ENCODE measurements around the gene EIF3CL.
A peak's percentile ranks its signal among the peaks of the same experiment; 100 is the strongest.
"Not testable (repeated sequence)": the region's sequence is repeated elsewhere in the genome, so short reads cannot be mapped to it uniquely, and the experiment has no call there.

Gene EIF3CL

GRCh38 chr16:28367926-28368325, 35.7 kb downstream of the EIF3CL start:
- not testable (repeated sequence) for H3K4me3 ChIP-seq (ENCODE audit: low read depth, low read length)
- DNase-seq (ENCODE audit: low read depth) = peak; percentile 0

DNA sequence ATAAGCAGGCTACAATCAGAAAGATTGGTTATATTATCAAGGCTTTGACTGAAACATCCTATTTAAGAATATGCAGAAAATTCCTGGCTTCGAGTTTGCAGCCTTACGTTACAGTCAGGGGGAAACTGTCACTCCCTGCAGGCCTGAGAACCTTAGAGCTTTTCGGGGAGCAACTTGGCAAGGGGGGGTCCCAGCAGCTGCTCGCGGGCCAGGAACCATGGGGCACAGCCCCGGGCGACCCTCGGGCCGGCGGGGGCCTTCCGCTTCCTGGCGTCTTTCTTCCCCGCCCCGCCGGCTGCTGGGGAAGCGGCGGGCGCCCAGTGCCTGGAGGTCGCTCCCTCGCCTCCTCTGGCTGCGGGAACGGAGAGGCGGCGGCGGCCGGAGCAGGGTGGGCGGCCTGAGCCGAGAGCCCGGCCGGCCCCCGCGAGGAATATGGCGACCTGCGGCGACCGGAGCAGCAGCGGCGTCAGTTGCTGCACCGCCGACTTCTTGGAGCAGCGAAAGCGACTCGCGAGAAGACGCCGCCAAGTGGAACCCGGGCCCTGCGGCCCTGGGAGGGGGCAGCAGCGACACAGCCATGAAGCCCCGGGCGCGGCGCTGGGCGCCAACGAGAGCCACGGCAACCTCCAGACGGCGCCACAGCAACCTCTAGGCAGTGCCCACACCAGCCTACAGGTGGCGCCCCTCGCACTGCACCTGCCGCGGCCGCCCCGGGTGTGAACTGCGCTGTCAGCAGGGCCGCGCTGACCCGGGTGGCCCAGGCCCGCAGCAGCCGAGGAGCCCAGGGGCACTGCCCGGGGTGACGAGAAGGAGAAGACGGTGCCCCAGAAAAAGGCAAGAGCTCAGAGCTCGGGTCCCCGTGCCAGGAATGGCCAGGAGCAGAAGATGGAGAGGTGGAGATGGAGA, 39.1 kb downstream of the EIF3CL start:
- H3K4me3 ChIP-seq (ENCODE audit: low read depth, low read length); DNase-seq (ENCODE audit: low read depth): not testable (repeated sequence)

- not testable (repeated sequence) for DNase-seq (ENCODE audit: low read depth); H3K4me3 ChIP-seq (ENCODE audit: low read depth, low read length)
Measured at GRCh38 chr16:28363408-28363807, 40.2 kb downstream of the EIF3CL start, which contains the start of gene NPIPB6. NPIPB6 (minus strand) TSS chr16:28363508; CDS start chr16:28362822, 686 bp downstream.

DNA sequence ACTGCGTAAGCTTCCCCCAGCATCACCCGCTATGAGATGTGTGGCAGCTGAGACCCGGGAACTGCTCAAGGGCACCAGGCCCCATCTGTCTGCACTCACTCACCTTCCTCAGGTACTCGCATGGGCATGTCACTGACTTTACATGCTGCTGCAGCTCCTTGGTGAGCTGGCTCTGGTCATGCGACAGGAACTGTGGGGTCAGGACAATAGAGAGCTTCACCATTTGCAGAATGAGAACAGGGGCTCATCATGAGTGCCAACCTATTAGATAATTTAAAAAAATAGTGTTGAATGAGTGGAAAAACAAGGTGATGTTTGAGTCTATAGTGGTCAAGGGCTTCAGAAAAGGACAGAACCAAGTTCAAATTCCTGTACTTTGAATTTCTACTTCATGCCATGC, 41.0 kb downstream of the EIF3CL start:
- not testable (repeated sequence) for DNase-seq (ENCODE audit: low read depth); H3K4me3 ChIP-seq (ENCODE audit: low read depth, low read length)

DNA sequence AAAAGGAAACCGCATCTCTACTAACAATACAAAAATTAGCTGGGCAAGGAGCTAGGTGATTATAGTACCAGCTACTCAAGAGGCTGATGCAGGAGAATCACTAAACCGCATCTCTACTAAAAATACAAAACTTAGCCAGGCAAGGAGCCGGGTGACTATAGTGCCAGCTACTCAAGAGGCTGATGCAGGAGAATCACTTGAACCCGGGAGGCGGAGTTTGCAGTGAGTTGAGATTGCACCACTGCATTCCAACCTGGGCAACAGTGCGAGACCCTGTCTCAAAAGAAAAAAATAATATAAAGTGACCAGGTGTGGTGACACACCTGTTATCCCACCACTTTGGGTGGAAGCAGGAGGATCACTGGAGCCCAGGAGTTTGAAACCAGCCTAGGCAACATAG, 65.4 kb downstream of the EIF3CL start:
- not testable (repeated sequence) for H3K4me3 ChIP-seq (ENCODE audit: low read depth, low read length)

DNA sequence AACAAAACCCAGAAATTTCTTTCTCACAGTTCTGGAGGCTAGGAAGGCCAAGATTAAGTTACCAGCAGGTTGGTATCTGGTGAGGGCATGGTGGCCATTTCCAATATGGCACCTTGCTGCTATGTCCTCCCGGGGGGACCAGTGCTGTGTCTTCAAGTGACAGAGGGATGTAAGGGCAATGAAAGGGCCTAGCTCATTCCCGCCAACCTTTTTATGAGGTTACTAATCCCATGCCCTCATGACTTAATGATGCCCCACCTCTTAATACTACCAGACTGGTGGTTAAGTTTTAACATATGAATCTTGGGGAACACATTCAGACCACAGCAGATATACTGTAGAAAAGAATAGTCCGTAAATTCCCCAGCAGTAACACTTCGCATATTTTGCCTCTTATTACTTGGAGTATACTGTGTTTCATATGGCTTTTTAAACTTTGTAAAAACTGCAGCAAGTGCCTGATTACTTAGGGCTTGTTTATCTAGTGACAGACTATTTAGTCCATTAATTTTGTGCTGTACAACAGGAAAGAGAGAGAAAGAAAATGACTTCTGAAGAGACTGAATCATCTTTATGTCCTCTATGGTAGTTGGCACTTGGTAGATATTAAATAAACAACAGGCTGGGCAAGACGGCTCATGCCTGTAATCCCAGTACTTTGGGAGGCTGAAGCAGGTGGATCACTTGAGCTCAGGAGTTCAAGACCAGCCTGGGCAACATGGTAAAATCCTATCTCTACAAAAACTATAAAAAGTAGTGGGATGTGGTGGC, 66.5 kb downstream of the EIF3CL start:
- not testable (repeated sequence) for DNase-seq (ENCODE audit: low read depth); H3K4me3 ChIP-seq (ENCODE audit: low read depth, low read length)

More for the DNA sequence above, 65.4 kb downstream of the EIF3CL start:
- DNase-seq (ENCODE audit: low read depth) = not testable (repeated sequence)

GRCh38 chr16:28335678-28336077, 68.0 kb downstream of the EIF3CL start:
- DNase-seq (ENCODE audit: low read depth); H3K4me3 ChIP-seq (ENCODE audit: low read depth, low read length): not testable (repeated sequence)

GRCh38 chr16:28332632-28333031, 71.0 kb downstream of the EIF3CL start:
- H3K4me3 ChIP-seq (ENCODE audit: low read depth, low read length); DNase-seq (ENCODE audit: low read depth): not testable (repeated sequence)

- not testable (repeated sequence) for H3K4me3 ChIP-seq (ENCODE audit: low read depth, low read length); DNase-seq (ENCODE audit: low read depth)
Measured at GRCh38 chr16:28330981-28331380, 72.7 kb downstream of the EIF3CL start.

- not testable (repeated sequence) for DNase-seq (ENCODE audit: low read depth); H3K4me3 ChIP-seq (ENCODE audit: low read depth, low read length)
Measured at GRCh38 chr16:28330232-28330631, 73.4 kb downstream of the EIF3CL start.
